C4-2B (cell line): ENCODE results near the gene CPEB4.

Experiments used
- H3K27ac ChIP-seq: fragments of 450-650 bp; 2 replicates; pipeline ENCODE4 v1.5.1; 2017
- ZFX ChIP-seq: fragments of 450-650 bp; IDR thresholded peaks from 2 replicates; pipeline ENCODE4 v1.6.1; 2017
- TF ChIP-seq, protein P1 (sequence below): fragments of 450-650 bp; conservative IDR thresholded peaks from 2 replicates; pipeline ENCODE4 v1.5.1; 2017; ENCODE audit warnings: mild to moderate bottlenecking

Gene CPEB4

DNA sequence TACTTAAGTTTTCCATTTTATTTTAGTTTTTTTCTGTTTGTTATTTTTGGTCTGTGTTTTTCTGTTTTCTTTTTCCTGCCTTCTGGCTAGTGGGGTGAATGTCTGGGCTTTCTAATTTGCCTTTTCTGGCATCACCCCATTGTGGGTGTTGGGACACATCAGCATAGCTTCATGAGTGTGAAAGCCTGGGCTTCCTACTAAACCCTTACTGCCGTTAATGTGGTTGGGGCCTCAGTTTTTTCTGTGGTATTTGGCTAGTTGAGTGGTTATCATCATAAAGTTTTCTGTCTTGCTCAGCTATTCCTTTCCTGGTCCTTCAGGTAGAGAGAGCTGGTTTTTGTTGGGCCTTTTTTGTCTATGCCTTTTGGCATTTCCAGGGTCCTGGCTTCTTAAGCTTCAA is 122.2 kb downstream of the CPEB4 start:
- H3K27ac ChIP-seq: no peak overlapping the region
- TF ChIP-seq ZFX: no peak
- TF ChIP-seq, protein P1, sequence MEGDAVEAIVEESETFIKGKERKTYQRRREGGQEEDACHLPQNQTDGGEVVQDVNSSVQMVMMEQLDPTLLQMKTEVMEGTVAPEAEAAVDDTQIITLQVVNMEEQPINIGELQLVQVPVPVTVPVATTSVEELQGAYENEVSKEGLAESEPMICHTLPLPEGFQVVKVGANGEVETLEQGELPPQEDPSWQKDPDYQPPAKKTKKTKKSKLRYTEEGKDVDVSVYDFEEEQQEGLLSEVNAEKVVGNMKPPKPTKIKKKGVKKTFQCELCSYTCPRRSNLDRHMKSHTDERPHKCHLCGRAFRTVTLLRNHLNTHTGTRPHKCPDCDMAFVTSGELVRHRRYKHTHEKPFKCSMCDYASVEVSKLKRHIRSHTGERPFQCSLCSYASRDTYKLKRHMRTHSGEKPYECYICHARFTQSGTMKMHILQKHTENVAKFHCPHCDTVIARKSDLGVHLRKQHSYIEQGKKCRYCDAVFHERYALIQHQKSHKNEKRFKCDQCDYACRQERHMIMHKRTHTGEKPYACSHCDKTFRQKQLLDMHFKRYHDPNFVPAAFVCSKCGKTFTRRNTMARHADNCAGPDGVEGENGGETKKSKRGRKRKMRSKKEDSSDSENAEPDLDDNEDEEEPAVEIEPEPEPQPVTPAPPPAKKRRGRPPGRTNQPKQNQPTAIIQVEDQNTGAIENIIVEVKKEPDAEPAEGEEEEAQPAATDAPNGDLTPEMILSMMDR: no peak

DNA sequence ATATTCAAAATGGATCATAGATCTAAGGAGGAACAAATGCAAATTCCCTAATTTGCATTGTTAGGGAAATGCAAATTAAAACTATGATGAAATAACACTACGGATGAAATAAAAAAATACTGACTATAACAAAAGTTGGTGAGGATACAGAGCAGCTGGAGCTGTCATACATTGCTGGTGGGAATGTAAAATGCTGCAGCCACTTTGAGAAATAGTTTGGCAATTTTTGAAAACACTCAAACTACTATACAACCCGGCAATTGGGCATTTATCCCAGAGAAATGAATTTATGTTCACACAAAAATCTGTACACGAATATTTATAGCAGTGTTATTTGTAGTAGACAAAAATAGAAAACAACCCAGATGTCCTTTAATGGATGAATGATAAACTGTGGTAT is 123.3 kb downstream of the CPEB4 start:
- no peak overlapping the region for H3K27ac ChIP-seq
- TF ChIP-seq, protein P1: no peak
- TF ChIP-seq ZFX: no peak
